AG04449 (cell line): Measurements from ENCODE around the gene ISYNA1.
A peak's percentile ranks its signal among the peaks of the same experiment; 100 is the strongest.

Source experiments
- CTCF ChIA-PET: fragments of 350-600 bp; formaldehyde crosslinking; extraction: SDS; loops from one replicate; lab custom pipeline; 2021; ENCODE audit warnings: antibody characterized with exemption; lab: Yijun Ruan, JAX
- POLR2A ChIA-PET: fragments of 400-600, 350-600 bp; formaldehyde crosslinking; extraction: SDS; loops from one replicate; lab custom pipeline; 2020; ENCODE audit warnings: antibody characterized with exemption, inconsistent platforms; lab: Yijun Ruan, JAX
- DNase-seq: peaks from one replicate; pipeline ENCODE4 v3.0.0-alpha.2; 2010; ENCODE audit warnings: low read depth, low spot score
- H3K4me3 ChIP-seq: 2 replicates; pipeline ENCODE4 v1.5.1; 2011; ENCODE audit warnings: low read depth, mild to moderate bottlenecking, control low read depth, low read length
- TF ChIP-seq, protein P1 (sequence below): IDR thresholded peaks from one replicate; pipeline ENCODE4 v1.5.1; 2011; ENCODE audit warnings: mild to moderate bottlenecking, moderate library complexity, low read length, control low read depth, inconsistent platforms; ENCODE audit not compliant: insufficient read depth; ENCODE audit errors: missing control alignments

ISYNA1 gene

DNA sequence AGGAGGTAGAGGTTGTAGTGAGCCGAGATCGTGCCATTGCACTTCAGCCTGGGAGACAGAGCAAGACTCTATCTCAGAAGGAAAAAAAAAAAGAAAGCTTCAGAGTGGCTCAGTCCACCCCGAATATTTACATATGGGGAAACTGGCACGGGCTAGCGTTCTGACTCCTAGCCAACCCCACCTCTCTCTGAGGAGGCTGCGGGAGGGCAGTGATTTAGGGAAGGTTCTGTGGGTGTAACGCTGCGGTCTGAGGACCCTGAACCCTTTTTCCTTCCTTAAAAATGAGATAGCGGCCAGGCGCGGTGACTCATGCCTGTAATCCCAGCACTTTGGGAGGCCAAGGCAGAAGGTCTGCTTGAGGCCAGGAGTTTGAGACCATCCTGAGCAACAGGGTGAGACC, 45.5 kb downstream of the ISYNA1 start:
- ChIA-PET POLR2A (no interaction called here), CTCF (interaction anchor here (1.0 to 8.3 kb wide), 4 partner anchors 8 to 38 kb away, joined by 3 to 170 read pairs (median 40); partner anchors contain the start of genes LRRC25 and SSBP4)
- TF ChIP-seq, protein P1, sequence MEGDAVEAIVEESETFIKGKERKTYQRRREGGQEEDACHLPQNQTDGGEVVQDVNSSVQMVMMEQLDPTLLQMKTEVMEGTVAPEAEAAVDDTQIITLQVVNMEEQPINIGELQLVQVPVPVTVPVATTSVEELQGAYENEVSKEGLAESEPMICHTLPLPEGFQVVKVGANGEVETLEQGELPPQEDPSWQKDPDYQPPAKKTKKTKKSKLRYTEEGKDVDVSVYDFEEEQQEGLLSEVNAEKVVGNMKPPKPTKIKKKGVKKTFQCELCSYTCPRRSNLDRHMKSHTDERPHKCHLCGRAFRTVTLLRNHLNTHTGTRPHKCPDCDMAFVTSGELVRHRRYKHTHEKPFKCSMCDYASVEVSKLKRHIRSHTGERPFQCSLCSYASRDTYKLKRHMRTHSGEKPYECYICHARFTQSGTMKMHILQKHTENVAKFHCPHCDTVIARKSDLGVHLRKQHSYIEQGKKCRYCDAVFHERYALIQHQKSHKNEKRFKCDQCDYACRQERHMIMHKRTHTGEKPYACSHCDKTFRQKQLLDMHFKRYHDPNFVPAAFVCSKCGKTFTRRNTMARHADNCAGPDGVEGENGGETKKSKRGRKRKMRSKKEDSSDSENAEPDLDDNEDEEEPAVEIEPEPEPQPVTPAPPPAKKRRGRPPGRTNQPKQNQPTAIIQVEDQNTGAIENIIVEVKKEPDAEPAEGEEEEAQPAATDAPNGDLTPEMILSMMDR: no peak
- H3K4me3 ChIP-seq: no peak overlapping the region
- no peak for DNase-seq

DNA sequence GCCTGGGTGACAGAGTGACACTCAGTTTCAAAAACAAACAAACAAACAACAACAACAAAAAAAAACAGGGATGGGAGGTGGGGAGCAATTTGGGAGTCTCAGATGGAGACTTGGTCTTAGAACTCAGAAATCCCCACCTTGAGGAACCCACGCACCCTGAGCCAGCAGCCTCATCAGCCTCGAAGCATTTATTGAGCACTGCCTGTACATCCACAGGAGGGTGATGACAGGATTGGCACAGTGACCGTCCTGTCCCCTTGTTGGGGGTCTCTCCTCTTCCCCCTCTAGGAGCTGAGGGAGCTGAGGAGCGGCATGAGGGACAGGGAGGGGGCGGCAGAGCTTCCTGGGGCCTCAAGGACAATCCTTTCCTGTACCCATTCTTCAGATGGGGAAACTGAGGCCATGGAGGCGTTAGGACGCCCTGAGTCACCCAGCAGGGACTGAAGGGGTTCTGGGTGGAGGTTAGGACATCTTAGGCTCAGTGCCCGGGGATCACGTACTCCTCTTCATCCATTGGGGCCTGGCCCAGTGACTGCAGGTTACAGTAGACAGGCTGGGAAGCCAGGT, 46.3 kb downstream of the ISYNA1 start:
- POLR2A ChIA-PET: no interaction called here
- DNase-seq: no peak
- no peak overlapping the region for H3K4me3 ChIP-seq
- CTCF ChIA-PET: interaction anchor here (1.1 to 8.3 kb wide), 6 partner anchors 8 to 52 kb away, joined by 3 to 170 read pairs (median 21); partner anchors contain the start of genes LRRC25 and SSBP4
- TF ChIP-seq, protein P1: no peak

DNA sequence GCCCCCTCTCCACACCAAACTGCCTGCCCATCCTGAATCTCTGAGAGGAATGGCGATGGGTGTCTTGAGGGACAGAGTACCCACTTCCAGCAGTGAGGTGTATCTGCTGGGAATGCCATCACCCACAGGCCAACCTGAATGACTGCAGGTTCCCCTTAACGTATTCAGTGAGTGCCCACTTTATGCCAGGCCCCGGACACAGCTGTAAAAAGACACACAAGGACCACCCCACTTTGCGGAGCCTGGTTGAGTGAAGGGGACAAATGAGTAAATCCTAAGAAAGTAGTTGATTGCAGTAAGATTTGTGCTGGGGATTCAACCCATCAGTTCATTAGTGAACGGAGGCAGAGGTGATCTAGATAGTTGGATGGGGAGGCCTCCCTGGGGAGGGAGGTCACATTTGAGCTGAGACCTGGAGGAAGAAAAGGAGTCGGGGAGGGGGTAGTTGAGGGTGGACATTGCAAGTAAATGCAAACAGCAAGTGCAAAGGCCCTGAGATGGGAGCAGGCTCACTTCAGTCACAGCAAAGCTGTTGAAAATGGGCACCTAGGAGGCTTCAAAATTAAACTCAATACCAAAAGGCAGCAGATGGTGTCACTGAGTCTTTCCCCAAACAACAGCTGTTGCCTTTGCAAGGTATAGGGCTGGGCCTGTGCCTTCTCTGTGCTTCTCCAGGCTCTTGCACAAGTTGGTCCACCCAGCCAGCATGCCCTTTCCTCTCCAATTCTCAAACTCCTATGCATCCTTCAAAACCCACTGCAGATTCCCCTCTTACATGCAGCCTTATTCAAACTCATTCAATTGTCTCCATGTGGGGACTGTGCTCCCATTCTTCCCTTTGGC, 47.6 kb downstream of the ISYNA1 start:
- DNase-seq: no peak
- TF ChIP-seq, protein P1: no peak
- CTCF ChIA-PET: interaction anchor here (0.8 to 8.3 kb wide), 8 partner anchors 10 to 111 kb away, joined by 4 to 170 read pairs (median 30); partner anchors contain the start of genes LRRC25 and SSBP4
- H3K4me3 ChIP-seq: no peak overlapping the region
- POLR2A ChIA-PET: no interaction called here

DNA sequence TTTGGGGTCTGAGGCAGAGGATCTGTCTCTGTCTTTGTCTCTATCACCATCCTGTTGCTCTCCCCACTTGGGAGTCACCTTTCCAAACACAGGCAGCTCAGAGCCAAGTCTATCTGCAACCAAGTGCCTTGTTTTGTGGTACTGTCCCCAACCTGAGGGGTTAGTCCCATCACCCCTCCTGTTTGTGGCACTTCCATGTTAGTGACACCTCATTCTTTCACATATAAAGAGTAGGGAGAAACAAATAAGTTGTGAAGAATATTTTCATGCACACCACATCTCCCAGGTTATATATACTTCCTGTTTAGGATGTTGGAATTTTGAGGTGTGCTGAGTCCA, 48.2 kb downstream of the ISYNA1 start:
- TF ChIP-seq, protein P1: no peak
- no peak overlapping the region for H3K4me3 ChIP-seq
- ChIA-PET POLR2A (interaction anchor here (0.7 to 4.4 kb wide), 2 partner anchors 109 to 419 kb away, joined by 3 to 21 read pairs; partner anchors contain the start of gene JUND), CTCF (interaction anchor here (0.6 to 8.3 kb wide), 12 partner anchors 10 to 111 kb away, joined by 3 to 170 read pairs (median 20); partner anchors contain the start of genes LRRC25 and SSBP4)
- no peak for DNase-seq

DNA sequence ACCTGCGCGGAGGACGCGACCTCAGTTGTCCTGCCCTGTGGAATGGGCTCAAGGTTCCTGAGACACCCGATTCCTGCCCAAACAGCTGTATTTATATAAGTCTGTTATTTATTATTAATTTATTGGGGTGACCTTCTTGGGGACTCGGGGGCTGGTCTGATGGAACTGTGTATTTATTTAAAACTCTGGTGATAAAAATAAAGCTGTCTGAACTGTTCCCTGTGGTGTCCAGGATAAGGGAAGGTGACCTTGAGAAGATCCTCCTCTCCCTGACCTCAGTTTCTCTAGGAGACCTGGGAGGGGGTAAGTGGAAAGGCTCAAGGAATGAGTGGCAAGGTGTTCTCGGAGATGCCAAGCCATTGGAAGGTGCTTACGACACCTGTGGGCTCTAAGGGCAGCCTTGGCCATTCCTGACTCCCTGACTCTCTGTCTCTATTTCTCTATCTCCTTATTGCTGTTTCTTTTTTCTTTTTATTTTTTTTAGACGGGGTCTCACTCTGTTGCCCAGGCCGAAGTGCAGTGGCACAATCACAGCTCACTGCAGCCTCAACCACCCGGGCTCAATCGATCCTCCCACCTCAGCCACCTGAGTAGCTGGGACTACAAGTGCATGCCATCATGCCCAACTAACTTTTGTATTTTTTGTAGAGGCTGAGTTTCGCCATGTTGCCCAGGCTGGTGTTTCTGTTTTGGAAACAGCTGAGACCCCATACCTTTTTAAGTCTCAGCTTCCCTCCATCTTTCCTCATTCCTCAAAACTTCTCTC, 48.8 kb downstream of the ISYNA1 start:
- ChIA-PET CTCF (interaction anchor here (0.6 to 8.3 kb wide), 23 partner anchors 9 to 113 kb away, joined by 3 to 170 read pairs (median 6); partner anchors contain the start of genes LRRC25 and SSBP4), POLR2A (interaction anchor here (0.7 to 4.4 kb wide), 3 partner anchors 109 to 420 kb away, joined by 3 to 21 read pairs (median 3); partner anchors contain the start of gene JUND)
- DNase-seq: no peak
- H3K4me3 ChIP-seq: peak overlapping the region; percentile 66
- TF ChIP-seq, protein P1: no peak
